ENCODE data around the gene REXO5.

Gene REXO5

GRCh38 chr16:20765732-20766131 lies 40.6 kb upstream of the REXO5 start:
- no peak overlapping the region for H3K4me3 ChIP-seq (ENCODE audit: low read length)
- DNase-seq (ENCODE audit: low read depth): no peak
- no peak for TF ChIP-seq CTCF (conservative IDR thresholded peaks at IDR 0.05; ENCODE audit: low read depth, low read length)

- no peak for TF ChIP-seq CTCF (conservative IDR thresholded peaks at IDR 0.05; ENCODE audit: low read depth, low read length)
- DNase-seq (ENCODE audit: low read depth): no peak
Measured at GRCh38 chr16:20766294-20766693, 40.0 kb upstream of the REXO5 start.

GRCh38 chr16:20767577-20767976 lies 38.8 kb upstream of the REXO5 start:
- no peak overlapping the region for H3K4me3 ChIP-seq (ENCODE audit: low read length)
- no peak for TF ChIP-seq CTCF (conservative IDR thresholded peaks at IDR 0.05; ENCODE audit: low read depth, low read length)
- DNase-seq (ENCODE audit: low read depth): no peak

More at GRCh38 chr16:20766294-20766693, 40.0 kb upstream of the REXO5 start:
- H3K4me3 ChIP-seq (ENCODE audit: low read length): no peak overlapping the region

- DNase-seq (ENCODE audit: low read depth): no peak
- no peak for TF ChIP-seq CTCF (conservative IDR thresholded peaks at IDR 0.05; ENCODE audit: low read depth, low read length)
- no peak overlapping the region for H3K4me3 ChIP-seq (ENCODE audit: low read length)
Measured at GRCh38 chr16:20768121-20768520, 38.2 kb upstream of the REXO5 start.

- no peak overlapping the region for H3K4me3 ChIP-seq (ENCODE audit: low read length)
- TF ChIP-seq CTCF (conservative IDR thresholded peaks at IDR 0.05; ENCODE audit: low read depth, low read length): no peak
- DNase-seq (ENCODE audit: low read depth): no peak
Measured at GRCh38 chr16:20768818-20769217, 37.5 kb upstream of the REXO5 start.

GRCh38 chr16:20773679-20774078 lies 32.6 kb upstream of the REXO5 start:
- no peak for TF ChIP-seq CTCF (conservative IDR thresholded peaks at IDR 0.05; ENCODE audit: low read depth, low read length)
- H3K4me3 ChIP-seq (ENCODE audit: low read length): no peak overlapping the region
- DNase-seq (ENCODE audit: low read depth): no peak

GRCh38 chr16:20774703-20775362 lies 31.5 kb upstream of the REXO5 start:
- no peak overlapping the region for H3K4me3 ChIP-seq (ENCODE audit: low read length)
- peak; percentile 33 for DNase-seq (ENCODE audit: low read depth)
- TF ChIP-seq CTCF (conservative IDR thresholded peaks at IDR 0.05; ENCODE audit: low read depth, low read length): peak; percentile 96

All from retinal pigment epithelial cell (primary cell).